ENCODE measurements around the gene MEF2D.

The MEF2D gene

DNA sequence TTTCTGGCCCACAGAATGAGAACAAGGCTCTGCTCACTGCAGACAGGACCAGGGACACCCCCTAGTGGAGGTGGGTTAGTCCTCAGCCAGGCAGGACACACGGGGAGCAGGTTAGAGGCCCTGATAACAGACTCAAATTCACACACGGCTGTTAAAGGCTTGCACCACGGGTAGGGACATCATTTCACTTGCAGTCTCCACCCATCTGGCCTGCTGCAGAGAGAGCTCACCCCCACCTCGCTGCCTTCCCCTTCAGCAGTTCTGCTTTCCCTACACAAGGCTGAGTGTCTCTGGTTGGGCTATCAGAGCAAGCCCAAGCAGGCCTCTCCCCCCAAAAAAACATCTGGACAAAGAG, 20.6 kb downstream of the MEF2D start:
- no peaks in the 10 kb centered on the region for H3K9me2 ChIP-seq (ENCODE audit: low read depth, low read length)
- H3K4me2 ChIP-seq (ENCODE audit: low read length): no peak overlapping the region
- peaks cover 42% of the 10 kb centered on the region for H3K4me1 ChIP-seq (ENCODE audit: insufficient read depth, low read length, severe bottlenecking)
- no peaks in the 10 kb centered on the region for H3K9me3 ChIP-seq (ENCODE audit: low read length)
- H4K20me1 ChIP-seq (ENCODE audit: insufficient read depth, low read length): no peaks in the 10 kb centered on the region
- no peak overlapping the region for H2AFZ ChIP-seq (ENCODE audit: low read length)
- 0 out of 2 replicates have a peak, but pooled peaks cover 3% of the 10 kb centered on the region for H3K79me2 ChIP-seq (ENCODE audit: insufficient read depth, low read length)
- H3K9ac ChIP-seq (ENCODE audit: low read length): no peak overlapping the region
- peaks cover 88% of the 10 kb centered on the region for H3K36me3 ChIP-seq (ENCODE audit: insufficient read depth, low read length)
- H3F3A ChIP-seq (ENCODE audit: insufficient read depth, low read length): no peaks in the 10 kb centered on the region; the same call in 1 of the 2 replicates
- H3K4me3 ChIP-seq (ENCODE audit: low read depth, low read length, poor library complexity, severe bottlenecking): no peak overlapping the region
- H3K27ac ChIP-seq (ENCODE audit: low read depth, low read length, poor library complexity, severe bottlenecking): peak overlapping the region; percentile 29
- H3K27me3 ChIP-seq (ENCODE audit: insufficient read depth, low read length): no peaks in the 10 kb centered on the region
- TF ChIP-seq EZH2 (IDR thresholded peaks at IDR 0.05; ENCODE audit: borderline replicate concordance, low read length) (no peak), CTCF (IDR thresholded peaks at IDR 0.05; ENCODE audit: low read length) (no peak)

- Histone ChIP-seq H3K36me3 (ENCODE audit: insufficient read depth, low read length) (peaks cover 95% of the 10 kb centered on the region), H3K9ac (ENCODE audit: low read length) (no peak overlapping the region), H3K79me2 (ENCODE audit: insufficient read depth, low read length) (0 out of 2 replicates have a peak, but pooled peaks cover 1% of the 10 kb centered on the region), H4K20me1 (ENCODE audit: insufficient read depth, low read length) (no peaks in the 10 kb centered on the region), H3K27ac (ENCODE audit: low read depth, low read length, poor library complexity, severe bottlenecking) (no peak overlapping the region), H3K9me3 (ENCODE audit: low read length) (no peaks in the 10 kb centered on the region), H2AFZ (ENCODE audit: low read length) (no peak overlapping the region), H3F3A (ENCODE audit: insufficient read depth, low read length) (no peaks in the 10 kb centered on the region; the same call in 1 of the 2 replicates), H3K4me3 (ENCODE audit: low read depth, low read length, poor library complexity, severe bottlenecking) (no peak overlapping the region), H3K4me2 (ENCODE audit: low read length) (no peak overlapping the region), H3K4me1 (ENCODE audit: insufficient read depth, low read length, severe bottlenecking) (peaks cover 35% of the 10 kb centered on the region), H3K9me2 (ENCODE audit: low read depth, low read length) (no peaks in the 10 kb centered on the region), H3K27me3 (ENCODE audit: insufficient read depth, low read length) (no peaks in the 10 kb centered on the region)
- TF ChIP-seq CTCF (IDR thresholded peaks at IDR 0.05; ENCODE audit: low read length) (no peak), EZH2 (IDR thresholded peaks at IDR 0.05; ENCODE audit: borderline replicate concordance, low read length) (no peak)
These were observed 21.2 kb downstream of the MEF2D start for GRCh38 chr1:156479093-156480015.

GRCh38 chr1:156478250-156478627, 22.3 kb downstream of the MEF2D start:
- no peaks in the 10 kb centered on the region for H3K9me3 ChIP-seq (ENCODE audit: low read length)
- H3K4me3 ChIP-seq (ENCODE audit: low read depth, low read length, poor library complexity, severe bottlenecking): no peak overlapping the region
- no peak overlapping the region for H2AFZ ChIP-seq (ENCODE audit: low read length)
- H3K27me3 ChIP-seq (ENCODE audit: insufficient read depth, low read length): no peaks in the 10 kb centered on the region
- no peaks in the 10 kb centered on the region for H4K20me1 ChIP-seq (ENCODE audit: insufficient read depth, low read length)
- H3K9ac ChIP-seq (ENCODE audit: low read length): no peak overlapping the region
- no peaks in the 10 kb centered on the region for H3K79me2 ChIP-seq (ENCODE audit: insufficient read depth, low read length)
- no peaks in the 10 kb centered on the region; the same call in 1 of the 2 replicates for H3F3A ChIP-seq (ENCODE audit: insufficient read depth, low read length)
- no peak overlapping the region for H3K4me2 ChIP-seq (ENCODE audit: low read length)
- peaks cover 25% of the 10 kb centered on the region for H3K4me1 ChIP-seq (ENCODE audit: insufficient read depth, low read length, severe bottlenecking)
- H3K27ac ChIP-seq (ENCODE audit: low read depth, low read length, poor library complexity, severe bottlenecking): no peak overlapping the region
- TF ChIP-seq CTCF (IDR thresholded peaks at IDR 0.05; ENCODE audit: low read length) (no peak), EZH2 (IDR thresholded peaks at IDR 0.05; ENCODE audit: borderline replicate concordance, low read length) (no peak)
- no peaks in the 10 kb centered on the region for H3K9me2 ChIP-seq (ENCODE audit: low read depth, low read length)
- peaks cover 98% of the 10 kb centered on the region for H3K36me3 ChIP-seq (ENCODE audit: insufficient read depth, low read length)
